Lung (tissue), 12 donors: ENCODE measurements around the gene LLGL2. TPM values are rescaled to one million over a fixed set of nuclear protein-coding genes. Genes with fewer than 3 reads are reported as not detected.
A peak's percentile ranks its signal among the peaks of the same experiment; 100 is the strongest.

Experiments used
- ATAC-seq: fragments of 200-7000 bp; cut with Tn5 transposase; one replicate; pipeline ENCODE4 v1.9.1; 2020; ENCODE audit warnings: moderate number of reproducible peaks; ENCODE audit not compliant: insufficient read depth, low FRiP score
- DNase-seq, 3 donors: peaks; one replicate each; pipeline ENCODE4 v3.0.0-alpha.2; 2013 to 2017
- H3K27ac ChIP-seq, 2 donors: one replicate each; pipeline ENCODE4 v1.5.1; 2013; ENCODE audit warnings: mild to moderate bottlenecking in 2 of 2, moderate library complexity in 2 of 2, control low read depth in 1 of 2, inconsistent platforms in 1 of 2, low read depth in 1 of 2, low read length in 1 of 2
- H3K27me3 ChIP-seq, 3 donors: one replicate each; pipeline ENCODE4 v1.5.1; 2013; ENCODE audit warnings: low read length in 2 of 3; ENCODE audit not compliant: control insufficient read depth in 3 of 3, insufficient read depth in 3 of 3
- H3K36me3 ChIP-seq, 4 donors: one replicate each; pipeline ENCODE4 v1.5.1; 2013; ENCODE audit warnings: low read length in 4 of 4, mild to moderate bottlenecking in 1 of 4, moderate library complexity in 1 of 4; ENCODE audit not compliant: control insufficient read depth in 4 of 4, insufficient read depth in 4 of 4
- H3K4me1 ChIP-seq, 5 donors: one replicate each; pipeline ENCODE4 v1.5.1; 2013; ENCODE audit warnings: low read length in 5 of 5, mild to moderate bottlenecking in 2 of 5, moderate library complexity in 1 of 5; ENCODE audit not compliant: control insufficient read depth in 5 of 5, insufficient read depth in 5 of 5
- H3K4me3 ChIP-seq: one replicate; pipeline ENCODE4 v1.5.1; 2013; ENCODE audit warnings: mild to moderate bottlenecking, control low read depth, moderate library complexity
- H3K9ac ChIP-seq, 2 donors: one replicate each; pipeline ENCODE4 v1.5.1; 2013; ENCODE audit warnings: low read length in 2 of 2, control low read depth in 1 of 2; ENCODE audit not compliant: insufficient read depth in 1 of 2
- H3K9me3 ChIP-seq, 4 donors: one replicate each; pipeline ENCODE4 v1.5.1; 2013; ENCODE audit warnings: low read length in 3 of 4, mild to moderate bottlenecking in 1 of 4, moderate library complexity in 1 of 4; ENCODE audit not compliant: control insufficient read depth in 4 of 4, insufficient read depth in 3 of 4
- CTCF ChIP-seq: IDR thresholded peaks from 2 replicates; pipeline ENCODE4 v1.5.1; 2012; ENCODE audit warnings: mild to moderate bottlenecking; ENCODE audit errors: control extremely low read depth, extremely low read depth
- WGBS, 2 donors: extraction: QIAGEN DNeasy Blood & Tissue Kit; methylation state at CpG; one replicate each; pipeline ENCODE4 v1.1.7; 2013; 5-methylcytosine and 5-hydroxymethylcytosine counted together
- polyA plus RNA-seq, 2 donors: library from polyadenylated mRNA; stranded (reverse); fragments of 200-250 nt; gene quantifications; one replicate each; pipeline ENCODE4 v1.2.1, GENCODE V29; 2013
- total RNA-seq, 2 donors: library from RNA; depleted of rRNA in 1 of 2; stranded (reverse); fragments of >200 nt in 1 of 2; gene quantifications; one replicate each; pipeline ENCODE4 v1.2.1, GENCODE V29; 2014 to 2021
- donor health status: control.
- donor health status: control.
- donor health status: Bipolar disorder and iron deficiency.
- donor health status: healthy.
- donor health status: DM: yes; HTN: yes; CAD: no.

Gene LLGL2
- total and polyA plus RNA-seq, 4 donors: 80.5 to 199 (median 149) TPM

- H3K27ac ChIP-seq: peak overlapping the region in 1 of 2 donors; percentile 83
- H3K27me3 ChIP-seq: no peaks in the 10 kb centered on the region
- peaks cover 0 to 47% (median 18%) of the 10 kb centered on the region in 4 donors for H3K36me3 ChIP-seq
- H3K9me3 ChIP-seq: no peaks in the 10 kb centered on the region
- ATAC-seq (no peak), DNase-seq (no peak)
- H3K4me1 ChIP-seq: peaks cover 0 to 35% (median 19%) of the 10 kb centered on the region in 5 donors
- 65 to 77% methylated on average over 27 of the region's 27 CpGs for WGBS, 2 donors
- H3K4me3 ChIP-seq: no peak overlapping the region
- no peak overlapping the region for H3K9ac ChIP-seq
- no peak for TF ChIP-seq CTCF
These were observed 17.5 kb upstream of the LLGL2 start for GRCh38 chr17:75507733-75508719.

DNA sequence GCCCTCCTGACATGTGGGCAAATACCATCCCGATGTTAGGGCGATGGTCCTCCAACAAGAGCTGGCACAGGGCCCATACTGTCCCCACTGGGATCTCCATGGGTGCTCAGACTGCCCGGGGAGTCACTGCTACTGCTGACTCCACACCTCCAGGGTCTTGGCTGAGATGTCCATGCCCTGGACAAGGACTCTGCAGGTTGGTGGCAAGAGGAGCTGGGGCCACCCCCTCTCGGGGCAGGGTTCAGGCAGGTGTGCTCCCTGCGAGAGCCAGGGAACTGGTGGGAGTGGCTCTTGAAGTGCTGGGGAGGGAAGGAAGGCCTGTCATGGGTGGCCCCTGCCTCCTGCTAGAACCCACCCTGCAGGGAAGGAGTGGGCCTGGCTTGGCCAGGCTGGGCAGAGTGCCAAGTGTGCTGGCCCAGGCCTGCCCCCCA, 16.6 kb upstream of the LLGL2 start:
- Histone ChIP-seq H3K9me3 (no peaks in the 10 kb centered on the region), H3K9ac (no peak overlapping the region), H3K36me3 (peaks cover 0 to 38% (median 20%) of the 10 kb centered on the region in 4 donors), H3K4me1 (peaks cover 0 to 40% (median 19%) of the 10 kb centered on the region in 5 donors), H3K27ac (peak overlapping the region; percentile 27 to 83), H3K27me3 (no peaks in the 10 kb centered on the region), H3K4me3 (no peak overlapping the region)
- DNase-seq (no peak), ATAC-seq (no peak)
- WGBS, 2 donors: 40 to 68% methylated on average over 5 of the region's 5 CpGs
- no peak for TF ChIP-seq CTCF

DNA sequence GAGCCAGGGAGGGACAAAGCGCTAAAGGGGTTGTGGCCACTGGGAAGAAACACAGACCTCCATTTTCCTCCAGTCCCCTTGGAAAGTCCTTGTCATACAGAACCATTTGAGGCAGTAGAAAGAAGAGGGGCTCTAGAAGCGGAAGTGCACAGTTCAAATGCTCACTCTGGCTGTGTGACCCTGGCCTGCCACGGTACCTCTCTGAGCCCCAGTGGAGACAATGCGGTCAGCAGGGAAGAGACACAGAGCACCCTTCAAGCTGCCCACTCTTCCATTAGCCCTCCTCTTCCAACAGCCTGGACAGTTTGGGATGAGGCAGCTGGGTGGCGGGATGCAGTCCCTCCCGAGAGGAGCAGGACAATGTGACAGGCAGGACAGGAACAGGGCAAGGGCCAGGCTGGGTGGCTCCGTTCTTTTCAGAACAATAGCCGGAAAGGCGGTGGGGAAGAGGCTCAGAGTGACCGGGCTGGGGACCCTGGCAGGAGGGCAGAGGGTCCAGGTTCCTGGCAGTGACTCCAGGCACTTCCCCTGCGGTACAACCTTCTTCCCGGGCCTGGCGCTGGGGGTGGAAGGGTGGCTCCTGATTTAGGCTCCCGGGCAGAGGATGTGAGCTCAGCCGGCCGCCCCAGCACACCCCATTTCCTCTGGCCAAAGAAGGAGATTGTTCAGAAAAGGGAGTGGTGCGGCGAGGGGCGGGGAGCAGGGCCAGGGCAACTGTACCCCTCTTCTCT, 15.8 kb upstream of the LLGL2 start:
- H3K36me3 ChIP-seq: peaks cover 0 to 30% (median 20%) of the 10 kb centered on the region in 4 donors
- H3K9me3 ChIP-seq: no peaks in the 10 kb centered on the region
- DNase-seq (peak in 2 of 3 donors; percentile 39 to 57), ATAC-seq (peak; percentile 45)
- peaks cover 0 to 47% (median 19%) of the 10 kb centered on the region in 5 donors for H3K4me1 ChIP-seq
- H3K27ac ChIP-seq: peak overlapping the region; percentile 68 to 83
- no peak for TF ChIP-seq CTCF
- no peak overlapping the region for H3K9ac ChIP-seq
- H3K4me3 ChIP-seq: no peak overlapping the region
- 67 to 79% methylated on average over 19 of the region's 19 CpGs for WGBS, 2 donors
- no peaks in the 10 kb centered on the region for H3K27me3 ChIP-seq
